ENCODE results near the gene RASGRP2.

Gene RASGRP2

GRCh38 chr11:64784813-64785581, 41.1 kb upstream of the RASGRP2 start:
- no peak for ATAC-seq
- TF ChIP-seq BACH2 (CRISPR knock-in tag; IDR thresholded peaks at IDR 0.05; ENCODE audit: borderline replicate concordance), result no peak
- no peak for TF ChIP-seq TSHZ2 (CRISPR knock-in tag; IDR thresholded peaks at IDR 0.05)
- TF ChIP-seq ZC3H10 (CRISPR knock-in tag; IDR thresholded peaks at IDR 0.05), result no peak
- no peak for TF ChIP-seq ZFP3 (CRISPR knock-in tag; IDR thresholded peaks at IDR 0.05)
- no peak for TF ChIP-seq OSR1 (CRISPR knock-in tag; IDR thresholded peaks at IDR 0.05)
- TF ChIP-seq ARNTL (CRISPR knock-in tag; IDR thresholded peaks at IDR 0.05; ENCODE audit: borderline replicate concordance, low read depth), result no peak
- TF ChIP-seq ISL1 (CRISPR knock-in tag; IDR thresholded peaks at IDR 0.05), result no peak
- no peak for TF ChIP-seq ESRRG (CRISPR knock-in tag; IDR thresholded peaks at IDR 0.05)
- TF ChIP-seq CREB5 (CRISPR knock-in tag; IDR thresholded peaks at IDR 0.05; ENCODE audit: low read depth), result no peak
- no peak for TF ChIP-seq CSDC2 (CRISPR knock-in tag; IDR thresholded peaks at IDR 0.05)
- TF ChIP-seq TOX (CRISPR knock-in tag; IDR thresholded peaks at IDR 0.05; ENCODE audit: borderline replicate concordance), result no peak
- no peak for TF ChIP-seq CSRNP3 (CRISPR knock-in tag; IDR thresholded peaks at IDR 0.05)
- no peak for TF ChIP-seq TCF4 (CRISPR knock-in tag; IDR thresholded peaks at IDR 0.05; ENCODE audit: borderline replicate concordance)
- no peak for TF ChIP-seq PPARA (CRISPR knock-in tag; IDR thresholded peaks at IDR 0.05; ENCODE audit: borderline replicate concordance)
- no peak for TF ChIP-seq GLIS3 (CRISPR knock-in tag; IDR thresholded peaks at IDR 0.05)

GRCh38 chr11:64778473-64779298, 34.7 kb upstream of the RASGRP2 start, which contains the start of gene SF1:
Gene SF1, minus strand, starts transcription at chr11:64778542. Its CDS starts 150 bp downstream, at chr11:64778392.
- ATAC-seq, result peak; percentile 96
- TF ChIP-seq ZNF70 (CRISPR knock-in tag; IDR thresholded peaks at IDR 0.05) (peak; percentile 23; the same call in 1 of the 2 replicates), ARNTL (CRISPR knock-in tag; IDR thresholded peaks at IDR 0.05; ENCODE audit: borderline replicate concordance, low read depth) (no peak)

GRCh38 chr11:64778223-64778472, 34.2 kb upstream of the RASGRP2 start:
- no peak for ATAC-seq
- TF ChIP-seq ZFP3 (CRISPR knock-in tag; IDR thresholded peaks at IDR 0.05), result no peak
- TF ChIP-seq BACH2 (CRISPR knock-in tag; IDR thresholded peaks at IDR 0.05; ENCODE audit: borderline replicate concordance), result no peak
- no peak for TF ChIP-seq POU6F1 (CRISPR knock-in tag; IDR thresholded peaks at IDR 0.05; ENCODE audit: borderline replicate concordance, low read depth)
- TF ChIP-seq PATZ1 (CRISPR knock-in tag; IDR thresholded peaks at IDR 0.05; ENCODE audit: borderline replicate concordance), result no peak
- no peak for TF ChIP-seq ZNF70 (CRISPR knock-in tag; IDR thresholded peaks at IDR 0.05)
- TF ChIP-seq OSR1 (CRISPR knock-in tag; IDR thresholded peaks at IDR 0.05), result no peak
- TF ChIP-seq ZNF8 (CRISPR knock-in tag; IDR thresholded peaks at IDR 0.05), result no peak
- no peak for TF ChIP-seq PPARA (CRISPR knock-in tag; IDR thresholded peaks at IDR 0.05; ENCODE audit: borderline replicate concordance)
- no peak for TF ChIP-seq ZC3H10 (CRISPR knock-in tag; IDR thresholded peaks at IDR 0.05)
- TF ChIP-seq ISL1 (CRISPR knock-in tag; IDR thresholded peaks at IDR 0.05), result no peak
- TF ChIP-seq CSRNP3 (CRISPR knock-in tag; IDR thresholded peaks at IDR 0.05), result no peak
- TF ChIP-seq ZNF565 (CRISPR knock-in tag; conservative IDR thresholded peaks at IDR 0.05; ENCODE audit: low read depth), result no peak
- no peak for TF ChIP-seq ZFP30 (CRISPR knock-in tag; IDR thresholded peaks at IDR 0.05)

All from SK-N-SH treated with all-trans-retinoic acid at 6 μM for 48 hours (cell line).